ENCODE data around the gene LCN1.

LCN1 gene

GRCh38 chr9:135478829-135479468 lies 42.3 kb upstream of the LCN1 start:
- TF ChIP-seq CTCF (IDR thresholded peaks at IDR 0.05; ENCODE audit: insufficient read depth, low read depth, low read length, missing control alignments), result no peak
- no peak for DNase-seq (ENCODE audit: low read depth)
- peak overlapping the region; percentile 20; the same call in 1 of the 2 replicates for H3K4me3 ChIP-seq (ENCODE audit: low read depth, low read length)

GRCh38 chr9:135479469-135480052 lies 41.7 kb upstream of the LCN1 start, which contains the start of gene PPP1R26:
Gene PPP1R26 (plus strand): TSS chr9:135479782. CDS start chr9:135484511, 4,729 bp downstream.
- peak within 1 kb of the TSS; percentile 60 for H3K4me3 ChIP-seq (ENCODE audit: low read depth, low read length)
- TF ChIP-seq CTCF (IDR thresholded peaks at IDR 0.05; ENCODE audit: insufficient read depth, low read depth, low read length, missing control alignments), result no peak
- DNase-seq (ENCODE audit: low read depth), result no peak

GRCh38 chr9:135480071-135480939 lies 40.9 kb upstream of the LCN1 start:
- peak overlapping the region; percentile 60 for H3K4me3 ChIP-seq (ENCODE audit: low read depth, low read length)
- DNase-seq (ENCODE audit: low read depth), result no peak
- TF ChIP-seq CTCF (IDR thresholded peaks at IDR 0.05; ENCODE audit: insufficient read depth, low read depth, low read length, missing control alignments), result no peak

- TF ChIP-seq CTCF (IDR thresholded peaks at IDR 0.05; ENCODE audit: insufficient read depth, low read depth, low read length, missing control alignments), result no peak
- no peak for DNase-seq (ENCODE audit: low read depth)
- H3K4me3 ChIP-seq (ENCODE audit: low read depth, low read length), result peak overlapping the region; percentile 60
These were observed 40.3 kb upstream of the LCN1 start for GRCh38 chr9:135480940-135481310.

- TF ChIP-seq CTCF (IDR thresholded peaks at IDR 0.05; ENCODE audit: insufficient read depth, low read depth, low read length, missing control alignments), result no peak
- no peak for DNase-seq (ENCODE audit: low read depth)
- no peak overlapping the region for H3K4me3 ChIP-seq (ENCODE audit: low read depth, low read length)
These were observed 39.1 kb upstream of the LCN1 start for GRCh38 chr9:135482015-135482754.

- DNase-seq (ENCODE audit: low read depth), result no peak
- H3K4me3 ChIP-seq (ENCODE audit: low read depth, low read length), result no peak overlapping the region
- no peak for TF ChIP-seq CTCF (IDR thresholded peaks at IDR 0.05; ENCODE audit: insufficient read depth, low read depth, low read length, missing control alignments)
These were observed 36.6 kb upstream of the LCN1 start for GRCh38 chr9:135484460-135485277.
